Skeletal muscle tissue (tissue), 4 donors: ENCODE data around the gene ERICH3. TPM values are rescaled to one million over a fixed set of nuclear protein-coding genes. Genes with fewer than 3 reads are reported as not detected.

Experiments
- H3K27ac ChIP-seq: one replicate; pipeline ENCODE4 v1.7.0; 2013; ENCODE audit warnings: mild to moderate bottlenecking, low read depth, low read length, inconsistent platforms
- H3K27me3 ChIP-seq, 3 donors: one replicate each; pipeline ENCODE4 v1.7.0; 2013; ENCODE audit warnings: low read length in 3 of 3; ENCODE audit not compliant: control insufficient read depth in 3 of 3, insufficient read depth in 3 of 3
- H3K36me3 ChIP-seq, 3 donors: one replicate each; pipeline ENCODE4 v1.7.0; 2013; ENCODE audit warnings: low read length in 3 of 3; ENCODE audit not compliant: control insufficient read depth in 3 of 3, insufficient read depth in 3 of 3
- H3K4me1 ChIP-seq, 3 donors: one replicate each; pipeline ENCODE4 v1.7.0; 2013; ENCODE audit warnings: low read length in 3 of 3, mild to moderate bottlenecking in 3 of 3; ENCODE audit not compliant: control insufficient read depth in 3 of 3, insufficient read depth in 3 of 3
- H3K4me3 ChIP-seq, 3 donors: one replicate each; pipeline ENCODE4 v1.7.0; 2013; ENCODE audit warnings: low read length in 3 of 3
- H3K9ac ChIP-seq, 3 donors: one replicate each; pipeline ENCODE4 v1.7.0; 2013; ENCODE audit warnings: low read length in 3 of 3, mild to moderate bottlenecking in 3 of 3, moderate library complexity in 2 of 3, low read depth in 1 of 3
- H3K9me3 ChIP-seq, 3 donors: one replicate each; pipeline ENCODE4 v1.7.0; 2013; ENCODE audit warnings: low read length in 3 of 3; ENCODE audit not compliant: control insufficient read depth in 3 of 3
- total RNA-seq: library from RNA; depleted of rRNA; stranded (reverse); fragments of >200 nt; gene quantifications from one replicate; pipeline ENCODE4 v1.2.3, GENCODE V29; 2014
- donor health status: Osteomylitis.

ERICH3 gene
- not detected for total RNA-seq

- Histone ChIP-seq H3K4me3 (peak within 1 kb of the TSS; percentile 17 to 48 (median 41)), H3K27me3 (peaks cover 9 to 17% (median 12%) of the 10 kb centered on the region in 3 donors), H3K9ac (no peak within 1 kb of the TSS), H3K4me1 (peaks cover 0 to 5% (median 3%) of the 10 kb centered on the region in 3 donors), H3K9me3 (no peaks in the 10 kb centered on the region), H3K36me3 (no peaks in the 10 kb centered on the region), H3K27ac (no peak within 1 kb of the TSS)
Measured at GRCh38 chr1:74673351-74674111, at the start of gene ERICH3. ERICH3 (minus strand) TSS chr1:74673792; CDS start chr1:74673519, 273 bp downstream.

GRCh38 chr1:74717626-74718025 is 44.0 kb upstream of the ERICH3 start:
- H3K4me1 ChIP-seq: no peaks in the 10 kb centered on the region
- no peaks in the 10 kb centered on the region for H3K9me3 ChIP-seq
- H3K9ac ChIP-seq: no peak overlapping the region
- no peak overlapping the region for H3K4me3 ChIP-seq
- no peak overlapping the region for H3K27ac ChIP-seq
- no peaks in the 10 kb centered on the region for H3K27me3 ChIP-seq
- H3K36me3 ChIP-seq: peaks cover 7 to 79% (median 54%) of the 10 kb centered on the region in 3 donors

GRCh38 chr1:74716822-74717221 is 43.2 kb upstream of the ERICH3 start:
- Histone ChIP-seq H3K9me3 (no peaks in the 10 kb centered on the region), H3K4me1 (no peaks in the 10 kb centered on the region), H3K27ac (no peak overlapping the region), H3K27me3 (no peaks in the 10 kb centered on the region), H3K4me3 (no peak overlapping the region), H3K36me3 (peaks cover 4 to 77% (median 47%) of the 10 kb centered on the region in 3 donors), H3K9ac (no peak overlapping the region)

- Histone ChIP-seq H3K9ac (no peak overlapping the region), H3K36me3 (peaks cover 10 to 77% (median 44%) of the 10 kb centered on the region in 3 donors), H3K27me3 (no peaks in the 10 kb centered on the region), H3K27ac (no peak overlapping the region), H3K4me3 (no peak overlapping the region), H3K9me3 (no peaks in the 10 kb centered on the region), H3K4me1 (no peaks in the 10 kb centered on the region)
Measured at GRCh38 chr1:74715806-74716205, 42.2 kb upstream of the ERICH3 start.

GRCh38 chr1:74715236-74715502 is 41.6 kb upstream of the ERICH3 start:
- Histone ChIP-seq H3K9me3 (no peaks in the 10 kb centered on the region), H3K9ac (no peak overlapping the region), H3K27me3 (no peaks in the 10 kb centered on the region), H3K4me1 (no peaks in the 10 kb centered on the region), H3K27ac (no peak overlapping the region), H3K4me3 (no peak overlapping the region), H3K36me3 (peaks cover 11 to 72% (median 39%) of the 10 kb centered on the region in 3 donors)

GRCh38 chr1:74714429-74715235 is 41.0 kb upstream of the ERICH3 start:
- H3K36me3 ChIP-seq: peaks cover 11 to 74% (median 34%) of the 10 kb centered on the region in 3 donors
- H3K4me3 ChIP-seq: no peak overlapping the region
- no peak overlapping the region for H3K27ac ChIP-seq
- H3K4me1 ChIP-seq: no peaks in the 10 kb centered on the region
- H3K9ac ChIP-seq: no peak overlapping the region
- no peaks in the 10 kb centered on the region for H3K27me3 ChIP-seq
- no peaks in the 10 kb centered on the region for H3K9me3 ChIP-seq

GRCh38 chr1:74713849-74714248 is 40.3 kb upstream of the ERICH3 start:
- no peak overlapping the region for H3K27ac ChIP-seq
- no peak overlapping the region for H3K9ac ChIP-seq
- H3K36me3 ChIP-seq: peaks cover 11 to 77% (median 37%) of the 10 kb centered on the region in 3 donors
- H3K9me3 ChIP-seq: no peaks in the 10 kb centered on the region
- no peaks in the 10 kb centered on the region for H3K4me1 ChIP-seq
- no peak overlapping the region for H3K4me3 ChIP-seq
- H3K27me3 ChIP-seq: no peaks in the 10 kb centered on the region

GRCh38 chr1:74712881-74713280 is 39.3 kb upstream of the ERICH3 start:
- peaks cover 11 to 78% (median 32%) of the 10 kb centered on the region in 3 donors for H3K36me3 ChIP-seq
- H3K27ac ChIP-seq: no peak overlapping the region
- H3K4me3 ChIP-seq: no peak overlapping the region
- no peak overlapping the region for H3K9ac ChIP-seq
- H3K27me3 ChIP-seq: no peaks in the 10 kb centered on the region
- H3K9me3 ChIP-seq: no peaks in the 10 kb centered on the region
- H3K4me1 ChIP-seq: no peaks in the 10 kb centered on the region

- no peak overlapping the region for H3K4me3 ChIP-seq
- H3K9me3 ChIP-seq: no peaks in the 10 kb centered on the region
- H3K36me3 ChIP-seq: peaks cover 5 to 28% (median 26%) of the 10 kb centered on the region in 3 donors
- H3K9ac ChIP-seq: no peak overlapping the region
- no peak overlapping the region for H3K27ac ChIP-seq
- H3K4me1 ChIP-seq: no peaks in the 10 kb centered on the region
- H3K27me3 ChIP-seq: no peaks in the 10 kb centered on the region
Measured at GRCh38 chr1:74703386-74704182, 30.0 kb upstream of the ERICH3 start.
